ENCODE data around the gene HS3ST6.
A peak's percentile ranks its signal among the peaks of the same experiment; 100 is the strongest.

HS3ST6 gene

DNA sequence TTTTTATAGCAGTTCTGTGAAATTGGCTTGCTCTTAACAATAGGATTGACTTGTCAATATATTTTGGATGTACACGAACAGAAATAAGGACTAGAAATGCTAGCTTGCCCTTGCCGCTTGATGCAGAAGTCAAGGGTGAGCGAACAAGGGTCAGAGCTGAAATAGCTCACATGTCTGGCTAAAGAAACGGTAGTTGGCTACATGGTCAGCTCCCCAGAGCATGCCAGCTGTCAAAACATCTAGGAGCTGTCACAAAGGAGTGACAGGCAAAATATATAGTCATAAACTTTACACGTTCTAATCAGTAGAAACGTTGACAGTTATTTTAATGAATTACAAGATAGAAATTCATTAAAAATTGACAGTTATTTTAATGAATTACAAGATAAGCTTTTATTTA is 43.4 kb downstream of the HS3ST6 start:
- no peak for DNase-seq (ENCODE audit: low read depth)
- TF ChIP-seq, protein P1, sequence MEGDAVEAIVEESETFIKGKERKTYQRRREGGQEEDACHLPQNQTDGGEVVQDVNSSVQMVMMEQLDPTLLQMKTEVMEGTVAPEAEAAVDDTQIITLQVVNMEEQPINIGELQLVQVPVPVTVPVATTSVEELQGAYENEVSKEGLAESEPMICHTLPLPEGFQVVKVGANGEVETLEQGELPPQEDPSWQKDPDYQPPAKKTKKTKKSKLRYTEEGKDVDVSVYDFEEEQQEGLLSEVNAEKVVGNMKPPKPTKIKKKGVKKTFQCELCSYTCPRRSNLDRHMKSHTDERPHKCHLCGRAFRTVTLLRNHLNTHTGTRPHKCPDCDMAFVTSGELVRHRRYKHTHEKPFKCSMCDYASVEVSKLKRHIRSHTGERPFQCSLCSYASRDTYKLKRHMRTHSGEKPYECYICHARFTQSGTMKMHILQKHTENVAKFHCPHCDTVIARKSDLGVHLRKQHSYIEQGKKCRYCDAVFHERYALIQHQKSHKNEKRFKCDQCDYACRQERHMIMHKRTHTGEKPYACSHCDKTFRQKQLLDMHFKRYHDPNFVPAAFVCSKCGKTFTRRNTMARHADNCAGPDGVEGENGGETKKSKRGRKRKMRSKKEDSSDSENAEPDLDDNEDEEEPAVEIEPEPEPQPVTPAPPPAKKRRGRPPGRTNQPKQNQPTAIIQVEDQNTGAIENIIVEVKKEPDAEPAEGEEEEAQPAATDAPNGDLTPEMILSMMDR (IDR thresholded peaks at IDR 0.05; ENCODE audit: control insufficient read depth, insufficient read depth, low read depth, low read length, missing control alignments) = no peak

DNA sequence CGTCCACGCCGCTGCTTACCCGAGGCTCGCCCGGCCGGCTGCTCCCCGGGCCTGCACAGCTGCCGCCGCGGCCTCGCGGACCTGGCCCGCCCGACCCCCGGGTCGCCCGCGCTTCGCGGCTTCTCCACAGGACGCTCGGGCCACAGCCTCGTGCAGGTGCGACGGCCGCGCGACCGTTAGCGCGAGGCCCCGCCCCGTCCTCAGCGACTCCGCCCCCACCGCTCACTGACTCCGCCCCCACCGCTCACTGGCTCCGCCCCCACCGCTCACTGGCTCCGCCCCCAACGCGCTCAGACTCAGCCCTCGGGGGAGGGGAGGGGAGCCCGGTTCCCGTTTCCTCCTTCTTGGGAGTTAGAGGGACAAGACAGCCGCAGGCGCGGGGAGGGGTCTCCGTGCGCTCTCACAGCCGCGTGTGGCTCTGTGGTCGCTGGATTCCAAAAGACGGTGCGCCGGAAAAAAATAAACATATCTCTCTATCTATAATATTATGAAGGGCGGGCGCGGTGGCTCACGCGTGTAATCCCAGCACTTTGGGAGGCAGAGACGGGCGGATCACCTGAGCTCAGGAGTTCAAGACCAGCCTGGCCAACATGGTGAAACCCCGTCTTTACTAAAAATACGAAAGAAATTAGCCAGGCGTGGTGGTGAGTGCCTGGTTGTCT is 46.1 kb downstream of the HS3ST6 start, which contains the start of gene MEIOB:
TSS of gene MEIOB (minus strand) at position 191 of the 662 bp plus-strand sequence. CDS start 3,989 bp downstream, outside the sequence.
- TF ChIP-seq, protein P1 (IDR thresholded peaks at IDR 0.05; ENCODE audit: control insufficient read depth, insufficient read depth, low read depth, low read length, missing control alignments) = no peak
- DNase-seq (ENCODE audit: low read depth) = no peak
- H3K4me3 ChIP-seq (ENCODE audit: control insufficient read depth, low read depth, low read length) = no peak within 1 kb of the TSS

More for the DNA sequence above, 43.4 kb downstream of the HS3ST6 start:
- H3K4me3 ChIP-seq (ENCODE audit: control insufficient read depth, low read depth, low read length) = no peak overlapping the region

DNA sequence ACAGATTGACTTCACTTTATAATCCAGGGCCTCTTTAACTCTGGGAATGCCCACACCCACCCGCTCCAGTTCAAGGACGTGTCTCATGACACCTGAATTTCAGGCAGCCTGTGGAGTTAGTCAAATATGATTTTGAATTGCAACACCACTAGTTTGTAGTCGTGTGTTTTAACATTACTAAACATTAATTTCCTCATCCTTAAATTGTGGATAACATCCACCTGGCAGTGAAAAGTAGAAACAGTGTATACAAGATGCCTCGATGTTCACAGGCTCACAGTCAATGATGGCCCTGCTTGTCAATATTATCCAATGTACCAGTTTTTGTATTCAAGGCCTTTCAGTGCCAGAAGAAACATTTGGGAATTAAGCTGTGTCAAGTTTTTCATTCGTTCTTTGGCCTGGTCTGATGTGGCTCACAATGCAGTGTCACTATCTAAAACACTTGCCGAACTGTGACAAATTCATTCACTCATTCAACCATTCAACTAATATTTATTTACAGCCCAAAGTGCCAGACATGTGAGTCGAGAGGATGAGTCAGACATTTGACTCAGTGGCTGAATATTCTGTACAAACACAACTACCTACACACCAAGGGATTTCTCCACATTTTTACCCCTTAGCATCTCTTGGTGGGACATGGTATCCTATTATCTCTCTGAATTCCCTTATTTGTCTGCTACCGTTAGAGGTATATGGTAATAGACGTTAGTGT is 47.7 kb downstream of the HS3ST6 start:
- DNase-seq (ENCODE audit: low read depth) = peak; percentile 2
- no peak overlapping the region for H3K4me3 ChIP-seq (ENCODE audit: control insufficient read depth, low read depth, low read length)
- TF ChIP-seq, protein P1 (IDR thresholded peaks at IDR 0.05; ENCODE audit: control insufficient read depth, insufficient read depth, low read depth, low read length, missing control alignments) = no peak

DNA sequence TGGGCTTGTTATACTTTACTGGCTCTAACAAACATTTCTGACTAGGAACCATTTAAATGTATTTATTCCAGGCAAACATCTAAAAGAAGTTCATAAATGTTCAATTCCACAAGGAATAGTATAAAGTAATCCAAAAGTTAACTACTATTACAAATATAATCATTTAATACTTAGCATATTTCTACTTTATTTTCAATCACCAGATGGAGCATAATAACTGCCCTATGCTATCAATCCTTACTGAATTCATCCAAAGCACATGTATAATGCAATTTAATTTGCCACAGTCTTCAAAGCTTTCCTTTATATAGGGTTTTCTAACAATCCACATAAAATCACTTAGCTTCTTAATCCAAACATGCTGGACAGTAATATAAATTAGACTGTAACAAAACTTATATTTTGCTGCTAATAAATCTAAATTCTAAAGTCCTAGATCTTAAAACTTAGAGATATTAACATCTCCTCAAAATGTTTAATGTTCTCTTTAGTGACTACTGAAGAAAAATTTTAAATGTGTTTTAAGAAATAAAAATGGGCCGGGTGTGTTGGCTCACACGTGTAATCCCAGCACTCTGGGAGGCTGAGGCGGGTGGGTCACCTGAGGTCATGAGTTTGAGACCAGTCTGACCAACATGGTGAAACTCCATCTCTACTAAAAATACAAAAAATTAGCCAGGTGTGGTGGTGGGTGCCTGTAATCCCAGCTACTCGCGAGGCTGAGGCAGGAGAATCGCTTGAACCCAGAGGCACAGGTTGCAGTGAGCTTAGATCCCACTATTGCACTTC is 52.1 kb downstream of the HS3ST6 start:
- no peak overlapping the region for H3K4me3 ChIP-seq (ENCODE audit: control insufficient read depth, low read depth, low read length)
- TF ChIP-seq, protein P1 (IDR thresholded peaks at IDR 0.05; ENCODE audit: control insufficient read depth, insufficient read depth, low read depth, low read length, missing control alignments) = no peak
- DNase-seq (ENCODE audit: low read depth) = no peak

DNA sequence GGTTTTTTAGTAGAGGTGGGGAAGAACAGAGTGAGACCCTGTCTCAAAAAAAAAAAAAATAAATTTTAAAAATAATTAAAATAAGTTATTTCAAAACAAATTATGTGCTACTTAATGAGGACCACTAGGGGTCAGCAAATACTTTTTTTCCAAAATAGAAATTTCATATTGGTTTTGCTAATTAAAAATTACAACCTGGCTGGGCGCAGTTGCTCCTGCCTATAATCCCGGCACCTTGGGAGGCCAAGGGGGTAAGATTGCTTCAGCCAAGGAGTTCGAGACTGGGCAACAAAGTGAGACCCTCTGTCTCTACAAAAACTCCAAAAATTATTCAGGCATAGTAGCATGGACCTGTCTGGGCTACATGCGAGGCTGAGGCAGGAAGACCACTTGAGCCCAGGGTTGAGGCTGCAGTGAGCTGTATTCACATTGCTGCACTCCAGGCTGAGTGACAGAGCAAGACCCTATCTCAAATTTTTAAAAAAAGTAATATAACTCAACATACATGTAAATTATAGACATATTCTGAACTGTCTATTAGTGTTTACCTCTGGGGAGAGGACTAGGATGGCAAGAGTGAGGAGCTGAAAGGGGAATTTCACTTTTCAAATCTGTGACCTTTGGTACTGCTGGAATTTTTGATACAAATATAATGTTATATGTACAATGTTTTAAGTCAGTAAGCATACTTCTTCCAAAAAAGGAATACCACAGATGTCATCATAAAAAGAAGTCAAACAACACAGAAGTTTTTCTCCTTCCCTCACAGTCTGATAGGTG is 54.3 kb downstream of the HS3ST6 start:
- TF ChIP-seq, protein P1 (IDR thresholded peaks at IDR 0.05; ENCODE audit: control insufficient read depth, insufficient read depth, low read depth, low read length, missing control alignments) = peak; percentile 40
- DNase-seq (ENCODE audit: low read depth) = peak; percentile 7
- H3K4me3 ChIP-seq (ENCODE audit: control insufficient read depth, low read depth, low read length) = no peak overlapping the region

DNA sequence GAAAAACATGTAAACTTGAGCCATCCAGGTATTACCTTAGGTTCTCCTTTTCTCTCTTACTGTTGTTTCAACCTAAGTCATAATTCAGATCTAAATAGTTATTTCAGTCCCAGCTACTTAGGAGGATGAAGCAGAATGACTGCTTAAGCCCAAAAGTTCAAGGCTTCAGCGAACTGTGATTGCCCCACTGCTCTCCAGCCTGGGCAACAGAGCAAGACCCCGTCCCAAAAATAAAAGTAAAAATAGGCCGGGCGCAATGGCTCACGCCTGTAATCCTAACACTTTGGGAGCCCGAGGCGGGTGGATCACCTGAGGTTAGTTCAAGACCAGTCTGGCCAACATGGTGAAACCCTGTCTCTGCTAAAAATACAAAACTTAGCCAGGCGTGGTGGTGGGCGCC is 55.8 kb downstream of the HS3ST6 start:
- no peak overlapping the region for H3K4me3 ChIP-seq (ENCODE audit: control insufficient read depth, low read depth, low read length)
- TF ChIP-seq, protein P1 (IDR thresholded peaks at IDR 0.05; ENCODE audit: control insufficient read depth, insufficient read depth, low read depth, low read length, missing control alignments) = no peak
- DNase-seq (ENCODE audit: low read depth) = no peak

All from AG09309 (cell line).